ENCODE data around the gene ESF1.

DNA sequence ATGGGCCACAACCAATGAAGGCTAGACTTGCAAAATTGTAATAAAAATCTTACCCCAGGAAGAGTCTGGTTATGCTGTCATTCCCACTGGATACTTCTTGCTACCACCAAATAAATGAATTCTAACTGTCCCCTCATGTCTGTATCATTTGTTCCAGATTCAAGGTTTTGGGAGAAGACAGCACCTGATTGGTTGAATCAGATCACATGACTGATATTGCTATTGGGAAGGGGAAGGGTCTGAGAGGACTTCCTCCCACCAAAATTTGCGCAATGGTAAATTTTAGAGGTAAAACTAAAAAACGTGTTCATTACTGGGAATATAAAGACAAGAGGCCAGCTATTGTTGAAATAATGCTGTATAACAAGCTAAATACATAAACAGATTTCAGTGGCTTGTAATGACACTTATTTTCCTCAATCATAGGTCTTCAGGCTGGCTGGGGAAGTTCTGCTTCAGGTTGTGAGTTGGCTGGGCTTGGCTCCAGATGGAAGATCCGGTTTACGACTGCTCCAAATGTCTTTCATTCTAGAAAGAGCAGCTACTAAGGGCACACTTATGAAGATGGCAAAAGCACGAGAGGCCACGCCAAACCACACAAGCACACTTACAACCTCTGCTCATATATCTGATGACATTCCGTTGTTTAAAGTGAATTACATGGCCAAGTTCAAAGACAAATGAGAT is 118.9 kb downstream of the ESF1 start:
- TF ChIP-seq, protein P1, sequence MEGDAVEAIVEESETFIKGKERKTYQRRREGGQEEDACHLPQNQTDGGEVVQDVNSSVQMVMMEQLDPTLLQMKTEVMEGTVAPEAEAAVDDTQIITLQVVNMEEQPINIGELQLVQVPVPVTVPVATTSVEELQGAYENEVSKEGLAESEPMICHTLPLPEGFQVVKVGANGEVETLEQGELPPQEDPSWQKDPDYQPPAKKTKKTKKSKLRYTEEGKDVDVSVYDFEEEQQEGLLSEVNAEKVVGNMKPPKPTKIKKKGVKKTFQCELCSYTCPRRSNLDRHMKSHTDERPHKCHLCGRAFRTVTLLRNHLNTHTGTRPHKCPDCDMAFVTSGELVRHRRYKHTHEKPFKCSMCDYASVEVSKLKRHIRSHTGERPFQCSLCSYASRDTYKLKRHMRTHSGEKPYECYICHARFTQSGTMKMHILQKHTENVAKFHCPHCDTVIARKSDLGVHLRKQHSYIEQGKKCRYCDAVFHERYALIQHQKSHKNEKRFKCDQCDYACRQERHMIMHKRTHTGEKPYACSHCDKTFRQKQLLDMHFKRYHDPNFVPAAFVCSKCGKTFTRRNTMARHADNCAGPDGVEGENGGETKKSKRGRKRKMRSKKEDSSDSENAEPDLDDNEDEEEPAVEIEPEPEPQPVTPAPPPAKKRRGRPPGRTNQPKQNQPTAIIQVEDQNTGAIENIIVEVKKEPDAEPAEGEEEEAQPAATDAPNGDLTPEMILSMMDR (IDR thresholded peaks at IDR 0.05) = no peak
- TF ChIP-seq POLR2A (IDR thresholded peaks at IDR 0.05) (no peak), POLR2AphosphoS5 (IDR thresholded peaks at IDR 0.05) (no peak)

All from stomach (tissue), 4 donors.